Endothelial cell of umbilical vein (primary cell): ENCODE results near the gene FMNL2. TPM values are rescaled to one million over a fixed set of nuclear protein-coding genes. Genes with fewer than 3 reads are reported as not detected.

Source experiments
- BruUV-seq: library from RNA; stranded (reverse); fragments of 400-500 nt; replicated peaks from 2 replicates; lab custom pipeline; 2021; lab: Mats Ljungman, UMichigan
- CTCF ChIA-PET: fragments of 300-600, 350-600 bp; sonication (Branson Sonifier 250); formaldehyde crosslinking; loops from one replicate; lab custom pipeline; 2021; ENCODE audit warnings: antibody characterized with exemption, inconsistent platforms; lab: Charles Lee
- POLR2A ChIA-PET: fragments of 300-600, 350-600 bp; sonication (Branson Sonifier 250); formaldehyde crosslinking; loops from one replicate; lab custom pipeline; 2021; ENCODE audit warnings: antibody characterized with exemption, inconsistent platforms; lab: Charles Lee
- DNase-seq: peaks from one replicate; pipeline ENCODE4 v3.0.0-alpha.2; 2011; ENCODE audit warnings: low read depth, low spot score
- FAIRE-seq: peaks from 2 replicates; lab custom pipeline; 2011; peaks lifted over from hg19 to GRCh38; lab: Jason Lieb, UNC
- H2AFZ ChIP-seq: 2 replicates; pipeline ENCODE4 v1.6.0; 2012; ENCODE audit warnings: low read depth, low read length, control low read depth, inconsistent platforms
- H3K27ac ChIP-seq: 2 replicates; pipeline ENCODE4 v1.5.1; 2011; ENCODE audit warnings: low read depth, mild to moderate bottlenecking, control low read depth, low read length, moderate library complexity; ENCODE audit not compliant: insufficient read depth
- H3K27me3 ChIP-seq, 2 experiments: 2 replicates each; pipeline versions ENCODE4 v1.6.0 to v1.6.1; 2011; ENCODE audit warnings: low read length in 2 of 2, mixed read lengths in 1 of 2; ENCODE audit not compliant: control insufficient read depth in 2 of 2, insufficient read depth in 2 of 2
- H3K36me3 ChIP-seq, 2 experiments: 2 replicates in 1 of 2; 3 replicates in 1 of 2; pipeline ENCODE4 v1.5.1; 2011; ENCODE audit warnings: low read length in 2 of 2, mild to moderate bottlenecking in 1 of 2, moderate library complexity in 1 of 2; ENCODE audit not compliant: control insufficient read depth in 2 of 2, insufficient read depth in 2 of 2; ENCODE audit errors: extremely low read depth in 1 of 2
- H3K4me1 ChIP-seq: 3 replicates; pipeline ENCODE4 v1.5.1; 2011; ENCODE audit warnings: mild to moderate bottlenecking, low read length; ENCODE audit not compliant: control insufficient read depth, insufficient read depth; ENCODE audit errors: extremely low read depth
- H3K4me2 ChIP-seq: 2 replicates; pipeline ENCODE4 v1.6.1; 2011; ENCODE audit warnings: low read length, control low read depth, mixed read lengths; ENCODE audit not compliant: insufficient read depth
- H3K4me3 ChIP-seq, 3 experiments: fragments of 200-600 bp in 1 of 3; sonication (generic), shearing (Covaris generic) in 1 of 3; replicated peaks in 1 of 3; 2 replicates each; pipeline ENCODE4 v1.5.1; 2011 to 2016; ENCODE audit warnings: control low read depth in 3 of 3, low read length in 3 of 3, mild to moderate bottlenecking in 2 of 3, inconsistent platforms in 1 of 3, low read depth in 1 of 3, moderate library complexity in 1 of 3; ENCODE audit not compliant: insufficient read depth in 1 of 3
- H3K79me2 ChIP-seq: 2 replicates; pipeline ENCODE4 v1.6.0; 2012; ENCODE audit warnings: low read length, inconsistent platforms; ENCODE audit not compliant: control insufficient read depth, insufficient read depth
- H3K9ac ChIP-seq: replicated peaks from 2 replicates; pipeline ENCODE3; 2011; ENCODE audit warnings: low read length, control low read depth; ENCODE audit not compliant: insufficient read depth; ENCODE audit errors: extremely low read depth
- H3K9me1 ChIP-seq: replicated peaks from 3 replicates; pipeline ENCODE4 v1.6.0; 2011; ENCODE audit warnings: mild to moderate bottlenecking, low read length; ENCODE audit not compliant: control insufficient read depth, insufficient read depth; ENCODE audit errors: extremely low read depth
- H3K9me3 ChIP-seq: replicated peaks from 2 replicates; pipeline ENCODE4 v1.5.1; 2012; ENCODE audit warnings: low read length, inconsistent platforms; ENCODE audit not compliant: control insufficient read depth, insufficient read depth
- H4K20me1 ChIP-seq: replicated peaks from 2 replicates; pipeline ENCODE3; 2011; ENCODE audit warnings: mild to moderate bottlenecking, low read length; ENCODE audit not compliant: control insufficient read depth, insufficient read depth; ENCODE audit errors: extremely low read depth
- CTCF ChIP-seq, 2 donors: IDR thresholded peaks; 1 replicate in 1 of 2; 2 replicates in 1 of 2; pipeline ENCODE4 v1.5.1; 2011; ENCODE audit warnings: low read length in 2 of 2, mild to moderate bottlenecking in 2 of 2, moderate library complexity in 2 of 2, control low read depth in 1 of 2, inconsistent platforms in 1 of 2, low read depth in 1 of 2; ENCODE audit not compliant: insufficient read depth in 1 of 2; ENCODE audit errors: extremely low read depth in 1 of 2
- EZH2 ChIP-seq: IDR thresholded peaks from 2 replicates; pipeline ENCODE4 v1.6.1; 2012; ENCODE audit warnings: borderline replicate concordance, low read depth, mild to moderate bottlenecking, moderate library complexity, low read length, inconsistent platforms; ENCODE audit not compliant: severe bottlenecking
- FOS ChIP-seq: IDR thresholded peaks from 2 replicates; pipeline ENCODE4 v1.6.1; 2011; ENCODE audit warnings: mild to moderate bottlenecking, low read length, moderate library complexity, borderline replicate concordance; ENCODE audit not compliant: insufficient read depth
- GATA2 ChIP-seq: IDR thresholded peaks from 2 replicates; pipeline ENCODE4 v1.7.0; 2011; ENCODE audit warnings: low read depth, mild to moderate bottlenecking, moderate library complexity, mixed read lengths, low read length; ENCODE audit not compliant: insufficient read length, insufficient read depth
- JUN ChIP-seq: IDR thresholded peaks from 2 replicates; pipeline ENCODE4 v1.6.1; 2011; ENCODE audit warnings: borderline replicate concordance, low read depth; ENCODE audit not compliant: insufficient read length, insufficient read depth
- MAX ChIP-seq: IDR thresholded peaks from 2 replicates; pipeline ENCODE4 v1.6.1; 2011; ENCODE audit not compliant: insufficient read depth, insufficient read length
- MYC ChIP-seq: IDR thresholded peaks from one replicate; pipeline ENCODE4 v1.6.1; 2011; ENCODE audit warnings: mild to moderate bottlenecking, low read depth, low read length
- POLR2A ChIP-seq: IDR thresholded peaks from 2 replicates; pipeline ENCODE4 v1.6.1; 2012; ENCODE audit warnings: low read depth, mild to moderate bottlenecking, control low read depth, low read length
- POLR2AphosphoS5 ChIP-seq: IDR thresholded peaks from 2 replicates; pipeline ENCODE4 v1.6.1; 2012; ENCODE audit warnings: low read depth, mild to moderate bottlenecking, control low read depth, low read length, moderate library complexity; ENCODE audit not compliant: insufficient read depth
- dilution Hi-C: fragments of 300-500 bp; cut with MboI; formaldehyde crosslinking; loops from one replicate; pipeline ENCODE4 v1.15.0; 2019; ENCODE audit warnings: low sequenced_read_pairs; ENCODE audit not compliant: extremely low pct_ligation_motif_present
- intact Hi-C: fragments of 100-400 bp; cut with micrococcal nuclease; formaldehyde crosslinking; loops from one replicate; pipeline ENCODE4 v1.10.0; 2022
- polyA plus RNA-seq, 4 experiments: library from polyadenylated mRNA; depleted of rRNA in 3 of 4; stranded (reverse) in 3 of 4; unstranded in 1 of 4; fragments of >200 nt; gene quantifications; 2 replicates each; pipeline versions ENCODE4 v1.2.1 to v1.2.3, GENCODE V29; 2011 to 2012; ENCODE audit warnings: missing spikeins in 1 of 4
- total RNA-seq: library from RNA; stranded (reverse); gene quantifications from 2 replicates; pipeline ENCODE4 v1.2.3, GENCODE V29; 2021

The FMNL2 gene
- total and polyA plus RNA-seq, 2 donors (not counting 3 experiments of a cell fraction or from before 2014, with no cell fraction given) = 8.3 to 28.0 TPM

GRCh38 chr2:152658221-152658620, 323.2 kb downstream of the FMNL2 start:
- H3K4me2 ChIP-seq = no peak overlapping the region
- dilution Hi-C loops = no loop called here
- no peak overlapping the region for H3K9ac ChIP-seq
- no peak overlapping the region for H2AFZ ChIP-seq
- no peaks in the 10 kb centered on the region for H3K79me2 ChIP-seq
- no peaks in the 10 kb centered on the region for H3K27me3 ChIP-seq
- FAIRE-seq (no peak), DNase-seq (no peak)
- no peaks in the 10 kb centered on the region for H3K9me1 ChIP-seq
- H3K4me3 ChIP-seq = no peak overlapping the region
- H4K20me1 ChIP-seq = no peaks in the 10 kb centered on the region
- intact Hi-C loops = no loop called here
- no peaks in the 10 kb centered on the region for H3K4me1 ChIP-seq
- ChIA-PET CTCF (no interaction called here), POLR2A (no interaction called here)
- no TSS peak for BruUV-seq
- TF ChIP-seq GATA2 (no peak), POLR2AphosphoS5 (no peak), EZH2 (no peak), MYC (no peak), FOS (no peak), POLR2A (no peak), JUN (no peak), CTCF (IDR thresholded peaks at IDR 0.05; ENCODE audit: extremely low read depth in 1 of 2, insufficient read depth in 1 of 2, low read depth in 1 of 2, low read length in 2 of 2) (no peak), MAX (no peak)
- H3K27ac ChIP-seq = no peak overlapping the region
- H3K36me3 ChIP-seq = peaks cover 24 to 32% of the 10 kb centered on the region in 2 experiments
- no peaks in the 10 kb centered on the region for H3K9me3 ChIP-seq
